HG02870 (cell line): ENCODE data around the gene LY6G6C.
"Not testable (repeated sequence)": the region's sequence is repeated elsewhere in the genome, so short reads cannot be mapped to it uniquely, and the experiment has no call there.

ENCODE experiments used
- ATAC-seq: cut with Tn5 transposase; IDR thresholded peaks from one replicate; pipeline ENCODE4 v1.9.1; 2021; ENCODE audit warnings: mild to moderate bottlenecking, moderate library complexity; ENCODE audit not compliant: unreplicated experiment

LY6G6C gene

GRCh38 chr6:31709157-31709556, 12.4 kb downstream of the LY6G6C start:
- not testable (repeated sequence) for ATAC-seq

- ATAC-seq, result no peak
Measured at GRCh38 chr6:31708224-31708623, 13.3 kb downstream of the LY6G6C start.

GRCh38 chr6:31707701-31708100, 13.8 kb downstream of the LY6G6C start:
- no peak for ATAC-seq

- no peak for ATAC-seq
Measured at GRCh38 chr6:31706599-31706998, 14.9 kb downstream of the LY6G6C start, which contains the start of gene LY6G6F. Gene LY6G6F, plus strand, starts transcription at chr6:31706866. Its CDS starts 41 bp downstream, at chr6:31706907.

- no peak for ATAC-seq
Measured at GRCh38 chr6:31705931-31706330, 15.6 kb downstream of the LY6G6C start.

GRCh38 chr6:31702819-31703716, 18.5 kb downstream of the LY6G6C start, which contains the start of gene ABHD16A:
Gene ABHD16A, minus strand, starts transcription at chr6:31703324. Its CDS starts 43 bp downstream, at chr6:31703281.
- ATAC-seq, result peak; percentile 81

GRCh38 chr6:31702405-31702818, 19.1 kb downstream of the LY6G6C start:
- no peak for ATAC-seq

GRCh38 chr6:31701666-31702404, 19.7 kb downstream of the LY6G6C start:
- ATAC-seq, result no peak

GRCh38 chr6:31700740-31701401, 20.7 kb downstream of the LY6G6C start:
- no peak for ATAC-seq

- ATAC-seq, result no peak
Measured at GRCh38 chr6:31697555-31697954, 24.0 kb downstream of the LY6G6C start.

- ATAC-seq, result no peak
Measured at GRCh38 chr6:31693535-31693934, 28.0 kb downstream of the LY6G6C start.

- ATAC-seq, result no peak
Measured at GRCh38 chr6:31692886-31693285, 28.7 kb downstream of the LY6G6C start.

GRCh38 chr6:31692353-31692752, 29.2 kb downstream of the LY6G6C start:
- ATAC-seq, result no peak

- ATAC-seq, result no peak
Measured at GRCh38 chr6:31691564-31692108, 29.9 kb downstream of the LY6G6C start.

GRCh38 chr6:31691078-31691463, 30.5 kb downstream of the LY6G6C start:
- no peak for ATAC-seq

GRCh38 chr6:31690231-31691077, 31.1 kb downstream of the LY6G6C start:
- no peak for ATAC-seq

GRCh38 chr6:31689249-31690110, 32.1 kb downstream of the LY6G6C start:
- no peak for ATAC-seq

GRCh38 chr6:31687860-31688693, 33.5 kb downstream of the LY6G6C start:
- ATAC-seq, result no peak
